ENCODE data around the gene PDZRN3. TPM values are rescaled to one million over a fixed set of nuclear protein-coding genes. Genes with fewer than 3 reads are reported as not detected.

Gene PDZRN3
- total RNA-seq, 2 experiments from 2014 or later = not detected

DNA sequence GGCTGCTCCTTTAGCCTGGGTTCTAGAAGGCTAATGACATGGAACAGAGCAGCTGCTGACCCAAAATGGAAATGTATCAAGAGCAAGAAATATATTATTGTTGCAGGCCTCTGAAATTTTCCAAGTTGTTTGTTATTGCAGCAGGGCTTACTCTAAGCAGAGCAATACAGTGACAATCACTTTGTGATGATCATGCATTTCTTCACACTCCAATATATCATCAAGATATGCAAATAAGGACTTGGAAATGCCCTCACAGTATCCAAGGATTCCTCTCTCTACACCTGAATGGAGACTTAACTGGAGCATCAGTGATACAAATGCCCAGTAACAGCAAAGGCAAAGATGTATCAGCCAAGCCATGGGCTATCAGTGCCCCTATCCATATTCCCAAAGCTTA is 89.6 kb downstream of the PDZRN3 start:
- CTCF ChIA-PET = no interaction called here

DNA sequence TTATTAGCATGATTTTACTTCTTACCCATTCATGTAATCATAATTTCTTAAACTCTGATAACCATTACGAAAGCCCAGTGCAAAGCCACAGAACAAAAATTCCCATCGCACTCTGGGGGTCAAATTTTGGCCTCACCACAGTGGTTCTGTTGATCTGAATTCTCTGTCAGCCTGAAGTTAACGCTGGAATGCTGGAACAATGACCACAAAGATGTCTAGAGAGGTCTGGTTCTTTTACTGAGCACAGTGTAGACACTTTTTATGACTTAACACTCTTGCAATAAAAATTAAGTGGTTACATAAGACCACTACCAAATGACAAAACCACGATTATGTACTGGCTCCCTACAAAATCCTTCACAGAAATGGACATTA is 94.7 kb downstream of the PDZRN3 start:
- POLR2A ChIA-PET = no interaction called here
- no peaks in the 10 kb centered on the region for H3K36me3 Mint-ChIP-seq (ENCODE audit: low read depth)
- H3K27ac Mint-ChIP-seq = no peak overlapping the region
- DNase-seq = no peak
- H3K4me3 Mint-ChIP-seq = no peak overlapping the region
- H3K27me3 Mint-ChIP-seq = no peaks in the 10 kb centered on the region
- no peaks in the 10 kb centered on the region for H3K9me3 Mint-ChIP-seq
- CTCF ChIA-PET = no interaction called here
- no peaks in the 10 kb centered on the region for H3K4me1 Mint-ChIP-seq

More for the DNA sequence above, 89.6 kb downstream of the PDZRN3 start:
- Mint-ChIP-seq H3K9me3 (no peaks in the 10 kb centered on the region), H3K36me3 (ENCODE audit: low read depth) (no peaks in the 10 kb centered on the region), H3K4me3 (no peak overlapping the region), H3K27me3 (no peaks in the 10 kb centered on the region), H3K27ac (no peak overlapping the region), H3K4me1 (no peaks in the 10 kb centered on the region)
- POLR2A ChIA-PET = no interaction called here
- no peak for DNase-seq

DNA sequence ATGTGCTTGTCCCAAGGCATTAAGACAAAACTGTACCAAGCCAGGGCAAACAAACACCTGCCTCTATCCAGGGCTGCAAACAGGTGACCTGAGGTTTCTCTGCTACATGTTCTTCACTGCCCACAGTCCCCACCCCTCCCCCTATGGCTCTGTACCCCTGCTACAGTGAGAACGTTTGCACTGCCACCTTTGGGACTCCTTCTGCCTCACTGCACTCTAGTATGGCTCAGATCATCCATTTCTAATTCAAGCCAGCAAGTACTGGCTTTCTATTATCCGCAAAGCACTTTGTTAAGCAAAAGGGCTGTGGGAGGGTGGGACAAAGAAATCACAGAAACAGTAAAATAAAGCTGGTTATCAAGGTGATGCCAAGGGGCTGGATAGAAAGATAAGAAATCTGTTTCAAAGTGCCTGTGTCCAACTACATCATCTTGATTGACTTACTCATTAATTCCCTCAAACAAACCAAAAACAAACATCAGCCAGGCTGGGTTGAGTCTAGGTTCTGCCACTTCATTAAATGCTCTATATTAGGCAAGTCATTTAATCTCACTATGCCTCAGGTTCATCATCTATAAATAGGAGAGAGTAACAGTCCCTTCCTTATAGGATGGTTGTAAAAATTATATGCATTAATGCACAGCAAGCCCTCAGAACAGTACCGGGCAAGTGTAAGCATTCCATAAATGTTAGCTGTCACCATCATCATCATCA is 95.3 kb downstream of the PDZRN3 start:
- POLR2A ChIA-PET = no interaction called here
- Mint-ChIP-seq H3K27ac (no peak overlapping the region), H3K9me3 (no peaks in the 10 kb centered on the region), H3K4me3 (no peak overlapping the region), H3K4me1 (no peaks in the 10 kb centered on the region), H3K36me3 (ENCODE audit: low read depth) (no peaks in the 10 kb centered on the region), H3K27me3 (no peaks in the 10 kb centered on the region)
- DNase-seq = no peak
- CTCF ChIA-PET = no interaction called here

DNA sequence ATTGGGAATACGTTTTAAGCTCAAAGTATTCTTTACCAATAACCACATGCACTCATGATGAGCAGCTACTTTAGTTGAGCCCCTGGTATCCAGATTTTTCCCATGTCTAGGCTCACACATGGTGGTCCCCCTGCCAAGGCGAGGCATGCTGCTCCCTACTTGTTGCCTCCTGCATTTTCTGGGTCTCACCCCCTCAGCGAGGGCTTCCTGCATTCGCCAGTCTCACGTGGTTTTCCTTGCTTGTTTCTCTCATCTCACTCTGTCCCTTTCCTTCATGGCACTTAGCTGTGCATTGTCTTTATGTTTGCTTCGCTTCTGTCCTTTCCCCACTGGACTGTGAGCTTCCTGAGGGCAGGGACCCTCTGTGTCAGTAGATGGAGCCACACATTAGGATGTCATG is 99.2 kb downstream of the PDZRN3 start:
- H3K27ac Mint-ChIP-seq = no peak overlapping the region
- POLR2A ChIA-PET = no interaction called here
- no peaks in the 10 kb centered on the region for H3K4me1 Mint-ChIP-seq
- DNase-seq = no peak
- no peaks in the 10 kb centered on the region for H3K27me3 Mint-ChIP-seq
- no peaks in the 10 kb centered on the region for H3K9me3 Mint-ChIP-seq
- CTCF ChIA-PET = interaction anchor here (1.8 kb wide), 1 partner anchor 17 kb away, joined by 5 read pairs; no protein-coding TSS in a partner anchor
- H3K4me3 Mint-ChIP-seq = no peak overlapping the region
- no peaks in the 10 kb centered on the region for H3K36me3 Mint-ChIP-seq (ENCODE audit: low read depth)

DNA sequence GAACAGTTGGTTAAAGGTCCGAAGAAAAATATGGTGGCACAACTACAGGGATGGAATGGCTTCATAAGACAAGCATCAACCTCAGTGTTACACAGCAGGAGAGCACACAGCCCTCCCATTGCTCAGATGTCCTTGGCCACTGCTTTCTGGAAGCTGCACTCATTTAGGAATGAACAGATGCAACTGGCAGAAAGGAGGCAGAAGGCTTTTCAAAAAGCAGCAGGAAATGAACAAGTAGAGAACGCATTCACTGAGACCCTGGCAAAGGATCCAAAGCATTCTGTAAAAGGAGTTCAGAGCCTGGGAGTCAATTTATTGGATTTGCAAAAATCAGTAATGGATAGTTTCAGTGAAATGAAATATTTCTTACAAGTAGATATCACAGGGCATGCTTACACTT is 101.1 kb downstream of the PDZRN3 start:
- H3K36me3 Mint-ChIP-seq (ENCODE audit: low read depth) = no peaks in the 10 kb centered on the region
- H3K27me3 Mint-ChIP-seq = no peaks in the 10 kb centered on the region
- H3K4me1 Mint-ChIP-seq = no peaks in the 10 kb centered on the region
- CTCF ChIA-PET = interaction anchor here (1.8 kb wide), 1 partner anchor 16 kb away, joined by 5 read pairs; no protein-coding TSS in a partner anchor
- no peak overlapping the region for H3K4me3 Mint-ChIP-seq
- no peak for DNase-seq
- POLR2A ChIA-PET = no interaction called here
- no peak overlapping the region for H3K27ac Mint-ChIP-seq
- H3K9me3 Mint-ChIP-seq = no peaks in the 10 kb centered on the region

DNA sequence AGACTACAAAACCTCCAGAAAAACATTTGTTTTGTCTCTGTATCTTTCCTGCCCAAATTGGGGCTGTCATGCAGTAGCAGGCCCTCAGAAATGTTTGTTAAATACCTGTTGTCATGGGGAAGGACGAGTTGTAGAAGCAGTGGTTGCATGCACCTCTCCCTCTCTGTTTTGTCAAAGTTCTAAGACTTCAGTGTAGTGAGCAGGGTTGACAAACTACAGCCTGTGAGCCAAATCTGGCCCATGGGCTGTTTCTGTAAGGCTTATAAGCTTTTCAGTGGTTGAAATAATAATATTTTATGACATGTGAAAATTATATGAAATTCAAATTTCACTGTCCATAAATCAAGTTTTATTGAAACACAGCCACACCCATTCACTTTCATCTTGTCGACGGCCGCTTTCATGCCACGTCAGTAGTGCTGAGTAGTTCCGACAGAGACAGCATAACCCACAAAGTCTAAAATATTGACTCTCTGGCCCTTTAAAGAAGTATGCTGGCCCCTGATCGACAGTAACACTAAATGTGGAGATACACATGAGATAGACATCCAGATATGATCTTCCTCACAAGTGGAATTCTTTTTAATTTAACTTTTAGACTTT is 102.9 kb downstream of the PDZRN3 start:
- ChIA-PET CTCF (no interaction called here), POLR2A (no interaction called here)
- Mint-ChIP-seq H3K27me3 (no peaks in the 10 kb centered on the region), H3K27ac (no peak overlapping the region), H3K4me1 (no peaks in the 10 kb centered on the region), H3K9me3 (no peaks in the 10 kb centered on the region), H3K4me3 (no peak overlapping the region), H3K36me3 (ENCODE audit: low read depth) (no peaks in the 10 kb centered on the region)
- no peak for DNase-seq

DNA sequence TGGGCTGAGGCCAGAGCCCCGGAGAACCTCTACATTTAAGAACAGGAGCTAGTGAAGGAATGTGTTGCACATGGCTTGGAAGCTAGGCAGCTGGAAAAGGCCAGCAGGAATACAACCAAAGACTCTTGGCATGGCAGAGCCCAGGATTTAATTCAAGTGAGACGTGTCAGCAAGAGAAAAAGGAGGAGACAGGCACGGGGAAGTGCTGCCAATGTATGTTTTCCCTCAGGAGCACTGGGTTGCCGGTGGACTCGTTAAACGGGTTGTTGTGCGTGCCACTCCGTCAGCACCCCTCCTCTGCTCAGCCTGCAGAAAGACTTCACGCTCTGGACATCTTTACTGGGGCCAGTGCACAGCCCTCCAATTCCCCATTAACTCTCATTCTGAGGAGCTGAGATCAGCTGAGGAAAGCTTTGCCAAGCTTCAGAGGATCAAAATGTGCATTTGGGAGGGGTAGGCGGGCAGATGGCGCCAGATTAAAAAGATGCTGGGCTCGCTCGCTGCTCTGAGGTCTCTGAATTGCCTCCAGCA is 103.7 kb downstream of the PDZRN3 start:
- ChIA-PET CTCF (no interaction called here), POLR2A (no interaction called here)
- no peaks in the 10 kb centered on the region for H3K9me3 Mint-ChIP-seq
- no peaks in the 10 kb centered on the region for H3K36me3 Mint-ChIP-seq (ENCODE audit: low read depth)
- H3K4me3 Mint-ChIP-seq = no peak overlapping the region
- H3K27me3 Mint-ChIP-seq = no peaks in the 10 kb centered on the region
- H3K4me1 Mint-ChIP-seq = no peaks in the 10 kb centered on the region
- H3K27ac Mint-ChIP-seq = no peak overlapping the region
- no peak for DNase-seq

DNA sequence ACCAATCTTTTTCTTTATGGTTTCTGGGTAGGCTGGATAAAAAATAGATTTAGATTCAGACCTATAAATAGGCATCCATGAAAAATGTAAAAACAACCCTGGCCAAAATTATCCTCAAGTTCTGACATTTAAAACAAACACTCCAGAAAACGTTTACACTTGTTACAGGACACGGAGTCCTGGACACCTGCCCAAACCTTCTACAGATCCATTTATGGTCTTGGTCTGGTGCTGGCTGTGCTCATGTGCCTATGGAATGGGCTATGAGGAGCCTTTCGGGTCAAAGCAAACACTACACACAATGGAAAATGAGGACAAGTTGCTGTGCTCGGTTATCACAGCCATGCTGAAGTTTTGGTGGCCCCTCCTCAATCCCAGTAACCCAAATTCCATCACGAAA is 108.1 kb downstream of the PDZRN3 start:
- CTCF ChIA-PET = no interaction called here
- no peak for DNase-seq
- Mint-ChIP-seq H3K36me3 (ENCODE audit: low read depth) (no peaks in the 10 kb centered on the region), H3K9me3 (no peaks in the 10 kb centered on the region), H3K27ac (no peak overlapping the region), H3K27me3 (no peaks in the 10 kb centered on the region), H3K4me1 (no peaks in the 10 kb centered on the region), H3K4me3 (no peak overlapping the region)
- POLR2A ChIA-PET = no interaction called here

DNA sequence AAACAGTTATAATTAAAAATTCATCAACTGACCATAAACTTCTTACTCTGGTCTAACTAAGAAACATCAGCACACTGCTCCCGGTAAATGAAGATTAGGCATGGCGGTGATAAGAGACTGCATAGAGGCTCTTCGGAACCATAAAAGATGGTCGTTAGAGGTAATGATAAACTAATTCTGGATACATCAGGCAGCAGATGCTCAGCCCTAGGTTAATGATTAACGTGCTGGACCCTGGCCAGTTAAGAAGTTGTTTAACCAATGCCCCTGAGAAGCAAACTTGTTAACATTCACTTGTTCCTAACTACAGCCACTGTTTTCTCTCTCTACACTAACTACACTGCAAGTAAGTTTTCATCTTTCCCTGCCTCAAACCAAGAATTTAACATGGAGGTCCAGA is 111.5 kb downstream of the PDZRN3 start:
- Mint-ChIP-seq H3K36me3 (ENCODE audit: low read depth) (no peaks in the 10 kb centered on the region), H3K4me3 (no peak overlapping the region), H3K27ac (no peak overlapping the region), H3K27me3 (no peaks in the 10 kb centered on the region), H3K4me1 (no peaks in the 10 kb centered on the region), H3K9me3 (no peaks in the 10 kb centered on the region)
- no peak for DNase-seq
- ChIA-PET CTCF (interaction anchor here (0.8 to 1.3 kb wide), 2 partner anchors 11 to 21 kb away, joined by 3 to 4 read pairs; no protein-coding TSS in a partner anchor), POLR2A (no interaction called here)

DNA sequence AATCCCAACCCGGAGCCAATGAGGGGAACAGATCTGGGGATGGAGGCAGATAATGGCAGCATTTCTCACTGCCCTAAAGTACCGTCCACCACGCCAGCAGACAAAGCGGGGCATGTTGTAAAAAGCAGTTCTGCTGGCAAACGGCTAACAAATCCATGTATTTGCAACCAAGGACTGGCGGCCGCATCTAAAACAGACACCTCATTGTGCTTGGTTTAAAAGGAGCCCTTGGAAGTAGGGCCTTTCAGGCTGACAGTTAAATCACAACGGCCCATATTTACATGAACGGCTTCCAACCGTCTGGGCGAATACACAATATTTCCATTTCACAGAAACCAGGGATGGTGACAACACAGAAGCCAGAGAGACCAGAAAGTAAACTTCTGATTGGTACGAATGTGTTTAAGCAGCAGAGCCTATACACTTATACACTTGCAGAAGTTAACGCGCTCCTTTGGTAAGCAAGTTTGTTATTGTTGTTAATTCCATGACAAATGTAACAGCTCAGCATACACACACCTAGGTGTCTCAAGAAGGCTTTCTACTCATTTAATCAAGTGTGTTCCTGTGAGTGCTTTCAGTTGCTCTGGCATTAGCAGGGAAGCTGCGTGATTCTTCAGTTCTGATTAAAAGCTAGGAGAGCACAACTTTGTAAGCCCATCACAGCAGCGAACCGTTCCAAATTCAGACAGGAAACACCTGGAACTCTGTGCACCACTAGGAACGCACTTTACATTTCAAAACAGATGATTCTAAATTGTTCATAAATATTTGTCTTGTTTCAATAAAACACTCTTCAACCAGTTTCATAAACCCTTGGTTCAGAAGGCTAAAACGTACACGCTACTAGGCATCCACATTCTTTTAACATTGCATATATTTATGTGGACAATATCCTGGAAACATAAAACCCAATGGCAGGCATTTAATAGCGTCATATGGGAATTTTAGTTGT is 112.9 kb downstream of the PDZRN3 start:
- no peak overlapping the region for H3K27ac Mint-ChIP-seq
- DNase-seq = no peak
- H3K4me1 Mint-ChIP-seq = no peaks in the 10 kb centered on the region
- ChIA-PET POLR2A (no interaction called here), CTCF (interaction anchor here (0.8 to 1.3 kb wide), 2 partner anchors 10 to 19 kb away, joined by 3 to 4 read pairs; no protein-coding TSS in a partner anchor)
- H3K36me3 Mint-ChIP-seq (ENCODE audit: low read depth) = no peaks in the 10 kb centered on the region
- H3K4me3 Mint-ChIP-seq = no peak overlapping the region
- H3K27me3 Mint-ChIP-seq = no peaks in the 10 kb centered on the region
- no peaks in the 10 kb centered on the region for H3K9me3 Mint-ChIP-seq

DNA sequence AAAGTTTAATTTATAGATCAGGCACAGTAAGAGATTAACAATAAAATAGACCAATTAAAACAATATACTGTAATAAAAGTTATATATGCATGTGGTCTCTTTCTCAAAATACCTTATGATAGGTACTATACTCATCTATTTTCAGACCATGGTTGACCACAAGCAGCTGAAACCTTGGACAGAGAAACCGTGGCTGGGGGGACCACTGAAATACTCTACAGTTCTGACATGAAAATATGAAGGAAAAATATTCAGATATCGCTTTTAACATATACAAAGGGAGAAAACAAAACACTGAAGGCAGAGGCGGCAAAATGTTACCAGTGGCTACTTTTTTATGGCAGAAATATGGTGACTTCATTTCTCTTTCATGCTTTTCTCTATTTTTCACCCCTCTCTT is 114.0 kb downstream of the PDZRN3 start:
- Mint-ChIP-seq H3K4me1 (no peaks in the 10 kb centered on the region), H3K36me3 (ENCODE audit: low read depth) (no peaks in the 10 kb centered on the region), H3K27ac (no peak overlapping the region), H3K9me3 (no peaks in the 10 kb centered on the region), H3K4me3 (no peak overlapping the region), H3K27me3 (peaks cover 3% of the 10 kb centered on the region)
- no peak for DNase-seq
- ChIA-PET POLR2A (no interaction called here), CTCF (no interaction called here)

DNA sequence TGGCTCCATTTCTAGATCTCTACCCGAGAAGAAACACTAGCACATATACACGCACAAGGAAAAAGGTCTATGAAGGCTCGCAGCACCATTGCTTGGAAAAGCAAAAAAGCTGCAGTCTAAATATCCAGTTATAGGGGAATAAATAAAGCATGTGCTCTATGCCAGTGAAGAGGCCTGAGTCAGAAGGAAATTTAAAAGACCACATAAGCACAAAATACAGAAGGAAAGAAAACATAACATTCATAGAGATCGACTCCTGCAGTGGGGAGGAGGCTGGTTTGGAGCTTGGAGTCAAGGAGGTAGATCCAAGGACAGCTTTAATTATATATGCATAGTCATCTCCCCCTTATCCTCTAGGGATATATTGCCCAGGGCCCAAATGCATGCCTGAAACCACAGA is 114.4 kb downstream of the PDZRN3 start:
- CTCF ChIA-PET = no interaction called here
- Mint-ChIP-seq H3K27me3 (peaks cover 3% of the 10 kb centered on the region), H3K4me1 (no peaks in the 10 kb centered on the region), H3K27ac (no peak overlapping the region), H3K9me3 (no peaks in the 10 kb centered on the region), H3K4me3 (no peak overlapping the region), H3K36me3 (ENCODE audit: low read depth) (no peaks in the 10 kb centered on the region)
- POLR2A ChIA-PET = no interaction called here
- no peak for DNase-seq

DNA sequence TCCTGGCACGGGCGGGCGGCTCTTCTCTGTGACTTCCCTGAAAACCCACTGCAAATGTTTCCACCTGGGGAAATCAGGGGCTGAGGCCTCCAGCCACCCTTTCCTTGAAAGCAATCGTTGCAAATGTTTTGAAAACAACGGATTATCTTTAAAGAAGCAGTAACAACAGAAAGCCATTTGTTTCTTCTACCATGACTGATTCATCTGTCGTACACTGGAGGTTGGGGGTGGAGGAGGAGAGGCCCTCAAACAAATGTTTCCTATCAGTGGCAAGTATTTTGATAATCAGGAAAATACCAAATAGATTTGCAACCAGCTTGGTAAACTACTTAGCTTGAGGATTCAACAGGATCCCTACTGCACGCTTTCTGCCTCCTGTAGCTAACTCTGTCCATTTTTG is 114.9 kb downstream of the PDZRN3 start:
- Mint-ChIP-seq H3K4me3 (no peak overlapping the region), H3K27me3 (peaks cover 3% of the 10 kb centered on the region), H3K4me1 (no peaks in the 10 kb centered on the region), H3K36me3 (ENCODE audit: low read depth) (no peaks in the 10 kb centered on the region), H3K9me3 (no peaks in the 10 kb centered on the region), H3K27ac (no peak overlapping the region)
- DNase-seq = no peak
- POLR2A ChIA-PET = no interaction called here
- CTCF ChIA-PET = no interaction called here
